Mesothelial cell of epicardium (in vitro differentiated cells): ENCODE measurements around the gene TRPC1. TPM values are rescaled to one million over a fixed set of nuclear protein-coding genes. Genes with fewer than 3 reads are reported as not detected.
"Not testable (repeated sequence)": the region's sequence is repeated elsewhere in the genome, so short reads cannot be mapped to it uniquely, and the experiment has no call there.

Experiments
- DNase-seq, 2 experiments: peaks; one replicate each; pipeline ENCODE4 v3.0.0; 2021; ENCODE audit warnings: low spot score in 2 of 2; ENCODE audit not compliant: unreplicated experiment in 2 of 2
- H3K27ac Mint-ChIP-seq: 2 replicates; pipeline ENCODE4 v1.8.0; 2021; ENCODE audit warnings: mixed read lengths
- H3K27me3 Mint-ChIP-seq: 2 replicates; pipeline ENCODE4 v1.8.0; 2021; ENCODE audit warnings: low read depth, mixed read lengths
- H3K36me3 Mint-ChIP-seq: 2 replicates; pipeline ENCODE4 v1.8.0; 2021; ENCODE audit warnings: mixed read lengths
- H3K4me1 Mint-ChIP-seq: 2 replicates; pipeline ENCODE4 v1.8.0; 2021; ENCODE audit warnings: mixed read lengths
- H3K4me3 Mint-ChIP-seq: 2 replicates; pipeline ENCODE4 v1.8.0; 2021; ENCODE audit warnings: mild to moderate bottlenecking, moderate library complexity, mixed read lengths
- H3K9me3 Mint-ChIP-seq: 2 replicates; pipeline ENCODE4 v1.8.0; 2021; ENCODE audit warnings: mixed read lengths
- CTCF ChIP-seq: fragments of 200-600 bp; sonication (generic); IDR thresholded peaks from one replicate; pipeline ENCODE4 v1.5.0; 2021; ENCODE audit warnings: antibody characterized with exemption; ENCODE audit not compliant: unreplicated experiment
- total RNA-seq: library from RNA; stranded (reverse); gene quantifications from 3 replicates; pipeline ENCODE4 v1.2.1, GENCODE V29; 2021

The TRPC1 gene
- total RNA-seq, 1 donor from 2014 or later, result 15.7 TPM

- H3K4me1 Mint-ChIP-seq, result no peaks in the 10 kb centered on the region
- H3K36me3 Mint-ChIP-seq, result no peaks in the 10 kb centered on the region
- no peaks in the 10 kb centered on the region for H3K9me3 Mint-ChIP-seq
- no peaks in the 10 kb centered on the region for H3K27me3 Mint-ChIP-seq
- H3K27ac Mint-ChIP-seq, result no peak overlapping the region
- no peak for DNase-seq
- no peak for TF ChIP-seq CTCF
- no peak overlapping the region for H3K4me3 Mint-ChIP-seq
Measured at GRCh38 chr3:142734834-142735233, 11.0 kb downstream of the TRPC1 start.

- no peaks in the 10 kb centered on the region for H3K9me3 Mint-ChIP-seq
- H3K4me1 Mint-ChIP-seq, result no peaks in the 10 kb centered on the region
- no peaks in the 10 kb centered on the region for H3K27me3 Mint-ChIP-seq
- no peak for TF ChIP-seq CTCF
- H3K4me3 Mint-ChIP-seq, result no peak overlapping the region
- no peak for DNase-seq
- H3K27ac Mint-ChIP-seq, result no peak overlapping the region
- no peaks in the 10 kb centered on the region for H3K36me3 Mint-ChIP-seq
Measured at GRCh38 chr3:142735462-142735861, 11.6 kb downstream of the TRPC1 start.

GRCh38 chr3:142738396-142738795 lies 14.6 kb downstream of the TRPC1 start:
- Mint-ChIP-seq H3K4me1 (no peaks in the 10 kb centered on the region), H3K36me3 (no peaks in the 10 kb centered on the region), H3K27ac (no peak overlapping the region), H3K27me3 (no peaks in the 10 kb centered on the region), H3K9me3 (no peaks in the 10 kb centered on the region), H3K4me3 (no peak overlapping the region)
- TF ChIP-seq CTCF, result no peak
- no peak for DNase-seq

- H3K4me3 Mint-ChIP-seq, result no peak overlapping the region
- peaks cover 16% of the 10 kb centered on the region for H3K36me3 Mint-ChIP-seq
- no peak overlapping the region for H3K27ac Mint-ChIP-seq
- no peaks in the 10 kb centered on the region for H3K27me3 Mint-ChIP-seq
- H3K9me3 Mint-ChIP-seq, result peaks cover 10% of the 10 kb centered on the region
- H3K4me1 Mint-ChIP-seq, result no peaks in the 10 kb centered on the region
- TF ChIP-seq CTCF, result no peak
- no peak for DNase-seq
Measured at GRCh38 chr3:142746646-142747045, 22.8 kb downstream of the TRPC1 start.

GRCh38 chr3:142750531-142750930 lies 26.7 kb downstream of the TRPC1 start:
- H3K9me3 Mint-ChIP-seq, H3K4me3 Mint-ChIP-seq, H3K27me3 Mint-ChIP-seq, H3K4me1 Mint-ChIP-seq, DNase-seq, H3K27ac Mint-ChIP-seq: not testable (repeated sequence)
- H3K36me3 Mint-ChIP-seq, result peaks cover 20% of the 10 kb centered on the region

- not testable (repeated sequence) for H3K9me3 Mint-ChIP-seq, H3K4me3 Mint-ChIP-seq, H3K27me3 Mint-ChIP-seq, H3K27ac Mint-ChIP-seq, H3K4me1 Mint-ChIP-seq, DNase-seq
- peaks cover 26% of the 10 kb centered on the region for H3K36me3 Mint-ChIP-seq
Measured at GRCh38 chr3:142752605-142753004, 28.8 kb downstream of the TRPC1 start.

GRCh38 chr3:142754494-142754893 lies 30.7 kb downstream of the TRPC1 start:
- Mint-ChIP-seq H3K4me3 (no peak overlapping the region), H3K27ac (no peak overlapping the region), H3K27me3 (no peaks in the 10 kb centered on the region), H3K9me3 (peaks cover 12% of the 10 kb centered on the region), H3K4me1 (no peaks in the 10 kb centered on the region), H3K36me3 (peaks cover 29% of the 10 kb centered on the region)
- TF ChIP-seq CTCF, result no peak
- DNase-seq, result no peak
